ENCODE results near the gene PRSS2. TPM values are rescaled to one million over a fixed set of nuclear protein-coding genes. Genes with fewer than 3 reads are reported as not detected.

Gene PRSS2
- total and polyA plus RNA-seq, 4 donors = 9.3 to 24.4 (median 15.5) TPM

DNA sequence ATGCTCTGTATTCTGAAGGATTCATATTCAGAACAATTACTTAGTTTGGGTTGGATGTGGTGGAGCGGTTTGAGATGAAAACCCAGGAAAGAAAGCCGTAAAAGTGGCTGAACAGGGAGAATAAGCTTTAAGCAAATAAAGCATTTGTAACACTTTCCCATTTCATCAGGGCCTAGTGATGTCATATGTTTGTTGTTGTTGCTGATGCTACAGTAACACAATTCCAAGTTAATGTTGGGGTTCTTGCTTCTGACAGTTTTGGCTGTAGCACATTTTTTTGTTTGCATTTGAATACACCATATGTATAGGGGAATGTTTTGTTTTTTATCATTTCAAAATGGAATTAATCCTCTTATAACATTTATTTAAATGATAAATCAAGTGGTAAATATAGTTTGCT is 43.7 kb downstream of the PRSS2 start:
- 68 to 73% methylated on average over 2 of the region's 2 CpGs for WGBS, 2 donors
- DNase-seq (no peak), ATAC-seq (ENCODE audit: low FRiP score) (no peak)
- Histone ChIP-seq H3K36me3 (ENCODE audit: control insufficient read depth in 1 of 2, insufficient read depth in 2 of 2, low read length in 1 of 2) (no peaks in the 10 kb centered on the region), H3K27ac (ENCODE audit: low read depth in 1 of 2, low read length in 2 of 2) (no peak overlapping the region), H3K4me1 (ENCODE audit: control insufficient read depth in 1 of 2, insufficient read depth in 2 of 2, low read length in 2 of 2) (no peaks in the 10 kb centered on the region), H3K27me3 (ENCODE audit: control insufficient read depth in 1 of 2, insufficient read depth in 2 of 2, low read length in 1 of 2) (no peaks in the 10 kb centered on the region), H3K4me3 (ENCODE audit: low read length in 2 of 2) (no peak overlapping the region), H3K9me3 (ENCODE audit: control insufficient read depth, low read length) (no peaks in the 10 kb centered on the region)
- intact Hi-C loops (cut with DNase I) = no loop called here

DNA sequence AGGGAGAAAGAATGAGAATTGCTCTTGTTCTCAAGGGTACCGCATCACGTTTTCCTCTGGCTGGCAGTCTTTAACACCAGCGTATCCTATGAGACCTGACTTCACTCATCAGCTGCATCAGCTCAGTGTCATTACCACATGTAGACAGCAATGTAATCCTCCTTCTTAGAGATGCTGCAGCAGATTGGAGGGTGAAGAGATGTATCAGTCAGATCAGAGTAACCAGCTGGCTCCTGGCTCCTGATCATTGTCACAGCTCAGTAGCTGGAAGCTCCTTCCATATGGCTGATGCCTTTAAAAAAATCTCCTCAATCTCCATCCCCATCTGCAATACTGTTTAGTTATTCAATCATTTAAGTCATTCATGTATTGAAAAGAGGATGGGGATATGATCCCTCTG is 44.4 kb downstream of the PRSS2 start:
- H3K27me3 ChIP-seq (ENCODE audit: control insufficient read depth in 1 of 2, insufficient read depth in 2 of 2, low read length in 1 of 2) = no peaks in the 10 kb centered on the region
- intact Hi-C loops (cut with DNase I) = no loop called here

DNA sequence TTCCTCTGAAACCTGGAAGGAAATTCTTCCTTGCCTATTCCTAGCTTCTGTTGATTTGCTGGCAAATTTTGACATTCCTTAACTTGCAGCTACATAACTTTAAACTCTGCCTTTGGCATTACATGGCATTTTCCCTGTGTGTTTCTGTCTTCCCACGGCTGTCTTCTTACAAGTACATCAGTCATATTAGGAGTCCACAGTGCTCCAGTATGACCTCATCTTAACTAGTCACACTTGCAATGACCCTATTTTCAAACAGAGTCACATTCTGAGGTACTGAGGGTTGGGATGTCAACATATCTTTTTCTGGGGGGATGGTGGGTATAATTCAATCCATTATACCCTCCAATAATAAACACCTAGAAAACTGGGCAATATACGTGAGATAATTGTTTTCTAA is 46.7 kb downstream of the PRSS2 start:
- Histone ChIP-seq H3K4me1 (ENCODE audit: control insufficient read depth in 1 of 2, insufficient read depth in 2 of 2, low read length in 2 of 2) (no peaks in the 10 kb centered on the region), H3K36me3 (ENCODE audit: control insufficient read depth in 1 of 2, insufficient read depth in 2 of 2, low read length in 1 of 2) (no peaks in the 10 kb centered on the region), H3K27ac (ENCODE audit: low read depth in 1 of 2, low read length in 2 of 2) (no peak overlapping the region), H3K9me3 (ENCODE audit: control insufficient read depth, low read length) (peaks cover 2% of the 10 kb centered on the region), H3K4me3 (ENCODE audit: low read length in 2 of 2) (no peak overlapping the region), H3K27me3 (ENCODE audit: control insufficient read depth in 1 of 2, insufficient read depth in 2 of 2, low read length in 1 of 2) (no peaks in the 10 kb centered on the region)
- no peak for ATAC-seq (ENCODE audit: low FRiP score)
- intact Hi-C loops (cut with DNase I) = no loop called here
- 39% methylated on average over 2 of the region's 2 CpGs for WGBS, 2 donors
- DNase-seq = no peak

More for the DNA sequence above, 44.4 kb downstream of the PRSS2 start:
- ATAC-seq (ENCODE audit: low FRiP score) (no peak), DNase-seq (no peak)
- WGBS, 2 donors = 70% methylated on average over 3 of the region's 3 CpGs
- H3K27ac ChIP-seq (ENCODE audit: low read depth in 1 of 2, low read length in 2 of 2) = no peak overlapping the region
- no peaks in the 10 kb centered on the region for H3K36me3 ChIP-seq (ENCODE audit: control insufficient read depth in 1 of 2, insufficient read depth in 2 of 2, low read length in 1 of 2)
- H3K9me3 ChIP-seq (ENCODE audit: control insufficient read depth, low read length) = no peaks in the 10 kb centered on the region
- no peak overlapping the region for H3K4me3 ChIP-seq (ENCODE audit: low read length in 2 of 2)
- H3K4me1 ChIP-seq (ENCODE audit: control insufficient read depth in 1 of 2, insufficient read depth in 2 of 2, low read length in 2 of 2) = no peaks in the 10 kb centered on the region

DNA sequence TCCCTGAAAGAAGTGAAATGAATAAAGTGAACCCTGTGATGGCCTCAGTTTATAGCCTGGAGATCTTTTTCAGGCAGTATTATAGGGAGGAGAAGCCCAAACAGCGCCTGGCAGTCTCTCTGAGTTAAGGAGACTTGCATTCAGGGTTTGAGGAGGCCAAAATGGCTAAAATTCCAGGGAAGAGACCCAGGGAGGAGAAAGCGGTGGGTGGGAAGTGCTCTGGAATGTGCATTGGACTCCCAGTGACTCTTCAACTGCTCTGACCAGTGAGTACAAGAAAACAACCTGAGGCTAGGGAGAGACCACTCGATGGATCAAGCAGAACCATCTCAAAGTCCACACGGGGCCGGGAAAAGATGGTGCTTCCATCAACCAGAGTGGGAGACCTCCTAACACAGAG is 48.8 kb downstream of the PRSS2 start:
- Histone ChIP-seq H3K27ac (ENCODE audit: low read depth in 1 of 2, low read length in 2 of 2) (no peak overlapping the region), H3K4me3 (ENCODE audit: low read length in 2 of 2) (no peak overlapping the region), H3K27me3 (ENCODE audit: control insufficient read depth in 1 of 2, insufficient read depth in 2 of 2, low read length in 1 of 2) (no peaks in the 10 kb centered on the region), H3K4me1 (ENCODE audit: control insufficient read depth in 1 of 2, insufficient read depth in 2 of 2, low read length in 2 of 2) (no peaks in the 10 kb centered on the region), H3K9me3 (ENCODE audit: control insufficient read depth, low read length) (peaks cover 2% of the 10 kb centered on the region), H3K36me3 (ENCODE audit: control insufficient read depth in 1 of 2, insufficient read depth in 2 of 2, low read length in 1 of 2) (no peaks in the 10 kb centered on the region)
- intact Hi-C loops (cut with DNase I) = no loop called here
- ATAC-seq (ENCODE audit: low FRiP score) = no peak
- WGBS, 2 donors = 77 to 83% methylated on average over 5 of the region's 5 CpGs
- no peak for DNase-seq

GRCh38 chr7:142822714-142823113 is 51.9 kb downstream of the PRSS2 start:
- ATAC-seq (ENCODE audit: low FRiP score) (no peak), DNase-seq (no peak)
- no peaks in the 10 kb centered on the region for H3K36me3 ChIP-seq (ENCODE audit: control insufficient read depth in 1 of 2, insufficient read depth in 2 of 2, low read length in 1 of 2)
- peaks cover 3% of the 10 kb centered on the region for H3K9me3 ChIP-seq (ENCODE audit: control insufficient read depth, low read length)
- intact Hi-C loops (cut with DNase I) = loop anchor here in 1 of 2 donors (2.0 kb wide), 1 partner anchor 48 kb away; no protein-coding TSS in a partner anchor
- H3K27ac ChIP-seq (ENCODE audit: low read depth in 1 of 2, low read length in 2 of 2) = no peak overlapping the region
- 0 to 55% methylated on average over 1 of the region's 1 CpG for WGBS, 2 donors
- H3K27me3 ChIP-seq (ENCODE audit: control insufficient read depth in 1 of 2, insufficient read depth in 2 of 2, low read length in 1 of 2) = no peaks in the 10 kb centered on the region
- no peak overlapping the region for H3K4me3 ChIP-seq (ENCODE audit: low read length in 2 of 2)
- H3K4me1 ChIP-seq (ENCODE audit: control insufficient read depth in 1 of 2, insufficient read depth in 2 of 2, low read length in 2 of 2) = no peaks in the 10 kb centered on the region

Other genes starting within 250 kb of the PRSS2 start
- gene PRSS1, start 21.5 kb upstream of the PRSS2 start, total RNA-seq = 1 to 10 TPM; 5.6 to 6.3 TPM
- 10 to 100 TPM in 1 of 2 donors, 1 to 10 TPM in 1; 8.7 to 19.9 TPM for gene PRSS1, start 21.5 kb upstream of the PRSS2 start, polyA plus RNA-seq
- 10 to 100 TPM; 11.6 to 17.7 TPM for gene EPHB6, start 84.1 kb downstream of the PRSS2 start, total RNA-seq
- gene EPHB6, start 84.1 kb downstream of the PRSS2 start, polyA plus RNA-seq = 100 to 1,000 TPM in 1 of 2 donors, 10 to 100 TPM in 1; 12.1 to 125 TPM
- gene TRPV6, start 114.8 kb downstream of the PRSS2 start, total RNA-seq = under 1 TPM in 1 of 2 donors, not detected in 1; 0.33 TPM
- gene TRPV6, start 114.8 kb downstream of the PRSS2 start, polyA plus RNA-seq = under 1 TPM; 0.50 to 0.69 TPM
- gene TRPV5, start 162.8 kb downstream of the PRSS2 start, total RNA-seq = not detected
- gene TRPV5, start 162.8 kb downstream of the PRSS2 start, polyA plus RNA-seq = not detected
- not detected for gene LLCFC1, start 168.5 kb downstream of the PRSS2 start, total RNA-seq
- not detected for gene LLCFC1, start 168.5 kb downstream of the PRSS2 start, polyA plus RNA-seq
- gene KEL, start 191.4 kb downstream of the PRSS2 start, total RNA-seq = 1 to 10 TPM in 1 of 2 donors, under 1 TPM in 1; 0.49 to 1.4 TPM
- under 1 TPM in 1 of 2 donors, not detected in 1; 0.15 TPM for gene KEL, start 191.4 kb downstream of the PRSS2 start, polyA plus RNA-seq